ENCODE data around the gene ASCL2. TPM values are rescaled to one million over a fixed set of nuclear protein-coding genes. Genes with fewer than 3 reads are reported as not detected.

Gene ASCL2
- total RNA-seq: 0.17 TPM
- long read RNA-seq: 0 reads

DNA sequence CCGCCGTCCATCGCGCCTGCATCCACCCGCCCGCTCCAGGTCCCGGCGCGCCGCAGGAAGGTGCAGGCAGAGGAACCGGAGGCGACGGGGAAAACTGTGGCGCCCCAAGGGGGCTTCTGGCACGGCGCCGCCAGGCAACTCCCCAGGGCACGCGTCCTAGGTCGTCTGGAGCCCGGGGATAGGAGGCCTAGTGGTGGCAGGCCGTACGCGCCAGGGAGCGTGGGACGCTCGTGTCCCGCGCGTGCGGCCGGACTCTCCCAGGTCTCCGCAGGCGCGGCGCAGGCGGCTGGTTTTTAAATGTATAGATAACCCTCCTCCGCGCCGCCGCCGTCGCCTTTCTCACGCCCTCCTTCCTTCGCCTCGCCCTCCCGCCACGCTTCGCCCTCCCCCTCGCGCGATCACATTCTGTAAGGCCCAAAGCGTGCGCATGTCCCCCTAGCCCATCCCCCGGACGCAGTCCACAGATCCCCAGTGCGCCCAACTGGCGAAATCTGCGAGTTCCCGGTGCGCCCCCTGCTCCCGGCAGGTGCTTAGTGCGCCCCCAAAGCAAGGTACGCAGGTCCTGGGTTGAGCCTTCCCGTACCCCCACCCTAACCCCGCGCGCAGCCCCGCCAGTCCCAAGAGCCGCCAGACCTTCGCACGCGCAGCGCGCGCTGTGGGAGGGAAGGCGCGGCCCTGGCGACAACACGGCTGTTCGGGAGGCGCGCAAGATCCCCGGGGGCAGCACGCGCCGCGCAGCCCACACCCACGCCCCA is at the start of gene ASCL2:
Gene ASCL2, minus strand, starts transcription at position 267 of the 755 bp plus-strand sequence. Its CDS starts 256 bp downstream, at position 11.
- ATAC-seq (no peak), DNase-seq (no peak)
- intact Hi-C loops (cut with micrococcal nuclease): no loop called here

DNA sequence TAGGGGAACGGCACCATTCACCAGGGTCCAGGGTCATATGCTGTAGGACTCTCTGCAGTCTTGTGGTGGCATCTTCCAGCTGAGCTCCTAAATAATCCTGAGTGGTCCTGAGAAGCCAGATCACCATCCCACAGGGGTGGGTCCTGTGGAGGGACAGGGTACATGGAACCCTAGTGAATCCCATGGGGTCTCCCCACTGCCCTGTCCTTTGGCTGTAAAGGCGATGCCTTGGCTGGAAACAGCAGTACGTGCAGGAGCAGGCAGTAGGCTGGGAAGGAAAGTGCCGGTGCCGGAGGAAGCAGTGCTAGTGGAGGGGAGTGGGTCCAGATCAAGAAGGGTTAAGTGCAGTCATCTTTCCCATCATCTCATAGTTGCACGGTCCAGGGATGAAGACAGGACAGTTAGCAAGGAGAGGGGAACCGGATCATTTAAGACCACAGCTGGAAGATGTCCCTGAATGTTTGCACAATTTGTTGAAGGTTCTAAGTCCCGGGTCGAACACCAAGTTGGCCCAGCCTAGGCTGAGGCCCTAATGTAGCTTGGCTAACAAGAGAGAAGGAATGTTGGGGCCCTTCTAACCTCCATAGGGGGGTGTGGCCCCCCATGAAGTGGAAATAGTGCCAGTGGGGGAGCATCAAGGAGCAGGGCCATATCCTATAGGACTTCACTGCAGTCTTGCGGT is 49.5 kb upstream of the ASCL2 start:
- ATAC-seq: no peak
- DNase-seq: no peak
- intact Hi-C loops (cut with micrococcal nuclease): no loop called here

GRCh38 chr11:2318707-2319106 is 48.3 kb upstream of the ASCL2 start:
- ATAC-seq (no peak), DNase-seq (no peak)
- intact Hi-C loops (cut with micrococcal nuclease): no loop called here

GRCh38 chr11:2318123-2318522 is 47.7 kb upstream of the ASCL2 start:
- no peak for DNase-seq
- no peak for ATAC-seq
- intact Hi-C loops (cut with micrococcal nuclease): no loop called here

DNA sequence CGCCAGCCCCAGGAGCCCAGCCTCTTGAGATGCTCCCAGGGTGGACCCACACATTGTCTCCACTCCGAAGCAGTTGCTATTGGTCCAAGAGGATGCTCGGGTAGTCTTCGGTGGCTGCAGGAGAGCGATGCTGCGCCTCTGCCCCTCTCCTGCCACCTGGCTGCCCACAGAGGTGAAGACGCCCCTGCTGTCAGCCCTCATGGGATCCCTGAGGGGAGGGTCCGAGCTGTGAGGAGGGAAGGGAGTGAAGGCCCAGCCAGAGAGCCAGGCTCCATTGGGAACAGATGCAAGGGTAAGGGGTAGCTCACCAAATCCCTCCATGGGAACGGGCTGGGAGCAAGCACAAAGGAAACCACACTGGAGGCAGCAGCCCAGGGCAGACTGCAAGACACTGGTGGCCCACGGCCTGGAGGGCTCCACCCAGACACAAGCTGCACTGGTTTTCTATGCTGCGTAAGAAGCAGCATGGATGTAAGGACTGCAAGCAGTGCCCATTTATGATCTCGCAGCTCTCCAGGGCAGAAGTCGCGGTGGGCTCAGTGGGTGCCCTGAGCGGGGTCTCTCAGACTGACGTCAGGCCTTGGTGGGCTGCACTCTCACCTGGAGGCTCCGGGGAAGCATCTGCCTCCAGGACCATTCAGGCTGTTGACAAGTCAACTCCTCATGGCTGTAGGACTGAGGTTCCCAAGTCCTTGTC is 47.1 kb upstream of the ASCL2 start:
- no peak for ATAC-seq
- intact Hi-C loops (cut with micrococcal nuclease): no loop called here
- no peak for DNase-seq

DNA sequence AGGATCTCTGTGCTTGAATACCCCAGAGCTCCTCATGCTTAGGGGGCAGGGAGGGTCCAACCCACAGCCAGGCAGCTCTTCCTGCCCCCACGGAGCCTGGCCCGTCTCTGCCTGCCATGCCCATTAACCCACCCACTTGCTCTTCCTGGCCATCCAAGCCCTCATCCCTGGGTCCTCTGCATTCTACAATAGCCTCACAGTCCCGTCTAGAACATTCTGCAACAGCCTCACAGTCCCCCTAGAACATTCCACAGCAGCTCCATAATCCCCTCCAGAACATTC is 46.5 kb upstream of the ASCL2 start:
- ATAC-seq (no peak), DNase-seq (no peak)
- intact Hi-C loops (cut with micrococcal nuclease): no loop called here

- ATAC-seq: no peak
- no peak for DNase-seq
- intact Hi-C loops (cut with micrococcal nuclease): no loop called here
Measured at GRCh38 chr11:2316169-2316962, 46.0 kb upstream of the ASCL2 start.

DNA sequence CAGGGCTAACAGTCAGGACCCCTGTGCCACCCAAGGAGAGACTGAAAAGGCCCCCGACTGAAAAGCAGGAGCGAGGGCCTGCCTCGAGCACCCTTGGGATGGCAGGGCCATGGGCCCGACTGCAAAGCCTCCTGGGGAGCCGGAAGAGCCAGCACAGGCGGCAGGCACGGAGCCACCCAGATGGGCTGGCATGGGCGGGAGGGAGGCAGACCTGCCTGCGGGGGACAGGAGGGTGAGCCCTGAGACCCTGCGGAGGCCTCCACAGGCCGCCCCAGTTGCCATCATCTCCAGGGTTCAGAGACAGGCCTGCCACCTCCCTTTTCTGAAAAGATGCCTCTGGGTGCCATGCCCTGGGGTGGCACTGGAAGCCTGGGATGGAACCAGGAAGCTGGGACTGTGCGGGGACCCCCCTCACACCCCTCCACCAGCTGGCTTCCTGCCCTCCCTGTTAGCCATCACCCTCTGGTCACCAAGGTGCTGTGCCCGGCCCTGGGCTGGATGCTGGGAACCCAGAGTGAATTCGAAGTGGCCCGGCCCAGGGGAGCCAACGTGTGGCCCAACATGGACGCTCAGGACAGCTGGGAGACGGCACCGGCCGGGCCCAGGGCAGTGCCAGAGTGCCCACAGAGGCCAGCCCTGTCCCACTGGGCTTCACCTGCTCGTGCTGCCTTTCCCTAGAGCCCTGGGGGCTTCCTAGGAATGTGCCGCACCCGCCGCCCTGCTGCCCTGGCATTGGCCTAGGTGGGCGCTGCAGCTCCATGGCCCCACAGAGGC is 45.2 kb upstream of the ASCL2 start:
- ATAC-seq (peak; percentile 49), DNase-seq (no peak)
- intact Hi-C loops (cut with micrococcal nuclease): no loop called here

- ATAC-seq (peak; percentile 88), DNase-seq (peak; percentile 94)
- intact Hi-C loops (cut with micrococcal nuclease): no loop called here
Measured at GRCh38 chr11:2314525-2315394, 44.4 kb upstream of the ASCL2 start.

GRCh38 chr11:2314136-2314524 is 43.7 kb upstream of the ASCL2 start:
- DNase-seq: no peak
- ATAC-seq: no peak

DNA sequence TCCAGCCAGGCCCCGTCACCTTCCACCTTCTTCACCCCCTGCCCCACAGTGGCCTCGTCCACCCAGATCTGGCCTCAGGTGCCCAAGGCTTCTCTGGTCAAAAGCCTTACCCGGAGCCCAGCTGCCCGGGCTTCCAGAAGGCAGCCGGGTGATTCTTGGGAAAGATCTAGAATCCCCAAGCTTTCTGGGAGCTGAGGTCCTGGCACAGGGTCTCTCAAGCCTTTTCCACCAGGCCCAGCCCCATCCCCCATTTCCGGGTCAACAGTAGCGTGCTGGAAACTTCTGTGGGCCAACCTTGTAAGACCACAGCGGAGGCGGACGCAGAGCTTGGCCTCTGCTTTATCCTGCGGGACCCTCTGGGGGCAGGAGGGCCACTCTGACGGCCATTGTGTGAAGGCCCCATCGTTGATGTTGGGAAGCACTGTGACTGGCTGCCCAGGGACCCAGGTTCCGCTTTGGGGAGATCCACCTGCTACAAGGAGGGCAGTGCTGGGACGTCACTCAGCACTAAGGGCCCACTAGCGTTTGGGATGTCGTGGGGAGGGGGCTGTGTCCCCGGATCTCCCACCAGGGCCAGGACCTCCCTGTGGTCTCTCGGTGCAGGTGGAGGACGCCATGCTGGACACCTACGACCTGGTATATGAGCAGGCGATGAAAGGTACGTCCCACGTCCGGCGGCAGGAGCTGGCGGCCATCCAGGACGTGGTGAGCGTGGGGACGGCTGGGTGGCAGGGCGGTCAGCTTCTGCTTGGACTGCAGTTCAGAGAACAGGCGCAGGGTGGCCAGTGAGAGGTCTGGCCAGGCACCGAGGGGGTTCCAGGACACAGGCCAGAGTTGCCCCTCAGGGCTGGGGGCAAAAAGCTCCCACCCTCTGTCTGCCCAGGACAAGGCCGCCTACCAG is 42.9 kb upstream of the ASCL2 start:
- ATAC-seq (peak; percentile 13), DNase-seq (peak; percentile 75)
- intact Hi-C loops (cut with micrococcal nuclease): no loop called here

More at GRCh38 chr11:2314136-2314524, 43.7 kb upstream of the ASCL2 start:
- intact Hi-C loops (cut with micrococcal nuclease): no loop called here

GRCh38 chr11:2312232-2313042 is 42.0 kb upstream of the ASCL2 start:
- DNase-seq (no peak), ATAC-seq (no peak)
- intact Hi-C loops (cut with micrococcal nuclease): no loop called here

DNA sequence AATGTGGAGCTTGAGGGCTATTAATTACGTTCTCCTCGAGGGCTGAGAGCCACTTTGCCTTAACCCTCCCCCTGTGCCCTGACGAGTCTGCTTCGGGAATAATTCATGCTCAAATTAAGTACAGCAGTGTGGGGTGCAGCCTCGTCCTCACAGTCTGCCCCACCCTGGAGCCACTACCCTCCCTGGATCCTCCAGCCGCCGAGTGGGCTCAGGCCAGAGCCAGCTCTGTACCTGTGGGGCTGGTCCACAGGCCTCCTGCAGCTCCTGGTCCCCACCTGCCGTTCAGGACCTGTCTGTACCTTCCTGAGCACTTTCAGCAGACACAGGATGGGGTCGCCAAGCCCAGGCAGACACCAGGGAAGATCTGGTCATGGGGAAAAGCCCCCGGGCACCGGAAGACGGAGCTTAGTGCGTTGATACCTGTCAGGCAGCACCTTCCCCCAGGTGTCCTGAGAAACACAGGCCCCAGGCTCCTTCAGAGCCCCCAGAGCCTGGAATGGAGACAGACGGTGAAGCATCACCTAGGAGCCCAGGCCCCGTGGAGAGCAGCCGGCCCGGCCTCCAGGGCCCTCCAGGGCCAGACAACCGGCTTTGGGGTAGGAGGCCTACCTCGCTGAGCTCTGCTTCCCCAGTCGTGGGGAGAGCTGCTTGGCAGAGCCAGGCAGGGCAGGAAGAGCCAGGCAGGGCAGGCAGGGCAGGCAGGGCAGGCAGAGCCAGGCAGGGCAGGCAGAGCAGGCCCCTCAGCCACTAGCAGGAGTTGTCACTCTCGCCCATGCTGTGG is 41.2 kb upstream of the ASCL2 start:
- ATAC-seq (no peak), DNase-seq (no peak)
- intact Hi-C loops (cut with micrococcal nuclease): no loop called here

DNA sequence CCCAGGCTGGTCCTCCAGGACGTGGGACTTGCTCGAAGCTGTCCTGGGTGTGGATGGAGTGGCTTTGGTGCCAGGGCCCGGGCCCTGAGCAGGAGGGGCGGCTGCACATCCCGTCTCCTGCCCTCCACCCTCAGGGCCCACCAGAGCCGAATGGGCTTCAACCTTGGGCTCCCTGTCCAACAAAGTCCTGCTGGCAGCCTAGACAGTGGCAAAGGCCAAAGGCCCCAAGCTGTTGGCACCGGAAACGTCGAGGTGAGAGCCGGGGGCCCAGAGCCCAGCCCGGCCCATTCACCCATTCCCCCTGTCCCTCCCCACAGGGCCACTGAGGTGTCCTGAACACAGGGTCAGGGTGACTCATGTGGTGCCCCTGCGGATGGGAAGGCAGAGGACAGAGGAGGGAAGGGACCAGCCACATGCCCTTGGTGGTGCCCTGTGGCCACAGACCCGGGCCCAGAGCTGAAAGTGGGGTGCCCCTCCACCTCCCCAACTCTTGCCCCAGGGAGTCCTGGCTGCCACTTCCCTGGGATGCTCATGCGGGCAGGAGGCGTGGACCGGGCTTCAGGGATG is 40.5 kb upstream of the ASCL2 start:
- DNase-seq (no peak), ATAC-seq (no peak)
- intact Hi-C loops (cut with micrococcal nuclease): no loop called here

DNA sequence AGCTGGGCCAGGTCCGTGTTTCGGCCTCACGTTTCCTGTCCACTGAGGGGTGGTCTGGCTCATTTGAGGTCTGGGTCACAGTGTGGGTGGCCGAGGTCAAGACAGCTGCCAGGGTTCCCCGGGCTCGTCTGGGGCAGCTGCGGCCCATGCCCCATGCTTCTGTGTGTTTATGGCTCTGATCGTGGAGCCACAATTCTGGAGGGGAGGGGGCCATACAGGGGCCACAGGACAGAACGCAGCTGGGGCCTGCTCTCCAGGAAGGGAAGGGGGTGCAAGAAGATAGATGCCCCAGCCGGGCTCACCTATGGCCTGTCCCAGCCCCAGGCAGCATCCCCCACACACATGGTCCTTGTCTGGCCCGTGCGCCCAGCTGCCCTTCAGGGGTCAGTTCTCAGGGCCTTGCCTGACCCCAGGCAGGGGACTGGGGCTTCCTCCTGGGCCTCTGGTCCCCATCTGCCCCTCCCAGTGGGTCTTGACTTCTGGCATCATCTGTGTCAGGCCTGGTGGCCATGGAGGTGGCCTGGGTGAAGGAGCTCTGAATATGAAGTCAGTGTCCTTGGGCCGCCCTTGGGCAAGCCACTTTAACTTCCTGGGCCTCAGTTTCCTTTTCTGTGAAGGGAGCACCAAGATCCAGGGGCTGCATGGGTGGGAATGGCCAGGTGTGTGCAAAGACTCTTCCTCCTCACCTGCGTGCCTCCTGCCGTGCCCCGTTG is 39.8 kb upstream of the ASCL2 start:
- no peak for ATAC-seq
- intact Hi-C loops (cut with micrococcal nuclease): no loop called here
- DNase-seq: no peak

Data from left ventricle myocardium superior (tissue), 1 donor.